GM21367 (cell line): ENCODE measurements around the gene TLL1.

ENCODE experiments used
- ATAC-seq: cut with Tn5 transposase; IDR thresholded peaks from one replicate; pipeline ENCODE4 v1.9.1; 2021; ENCODE audit not compliant: unreplicated experiment

The TLL1 gene

GRCh38 chr4:165879641-165880040 lies 6.6 kb downstream of the TLL1 start:
- no peak for ATAC-seq

GRCh38 chr4:165894159-165894558 lies 21.1 kb downstream of the TLL1 start:
- no peak for ATAC-seq

GRCh38 chr4:165905405-165906027 lies 32.5 kb downstream of the TLL1 start:
- no peak for ATAC-seq

GRCh38 chr4:165906272-165906671 lies 33.2 kb downstream of the TLL1 start:
- no peak for ATAC-seq

- no peak for ATAC-seq
These were observed 36.9 kb downstream of the TLL1 start for GRCh38 chr4:165909947-165910346.

GRCh38 chr4:165915215-165915614 lies 42.2 kb downstream of the TLL1 start:
- ATAC-seq = no peak

- ATAC-seq = no peak
These were observed 48.5 kb downstream of the TLL1 start for GRCh38 chr4:165921546-165921945.

- no peak for ATAC-seq
These were observed 49.7 kb downstream of the TLL1 start for GRCh38 chr4:165922747-165923146.

GRCh38 chr4:165926307-165926706 lies 53.3 kb downstream of the TLL1 start:
- ATAC-seq = no peak

- no peak for ATAC-seq
These were observed 54.3 kb downstream of the TLL1 start for GRCh38 chr4:165927366-165927765.

- no peak for ATAC-seq
These were observed 54.8 kb downstream of the TLL1 start for GRCh38 chr4:165927815-165928214.

GRCh38 chr4:165928601-165929000 lies 55.6 kb downstream of the TLL1 start:
- ATAC-seq = no peak

- ATAC-seq = no peak
These were observed 56.6 kb downstream of the TLL1 start for GRCh38 chr4:165929662-165930061.

GRCh38 chr4:165931741-165932140 lies 58.7 kb downstream of the TLL1 start:
- no peak for ATAC-seq

- ATAC-seq = no peak
These were observed 71.9 kb downstream of the TLL1 start for GRCh38 chr4:165944900-165945299.

- no peak for ATAC-seq
These were observed 73.0 kb downstream of the TLL1 start for GRCh38 chr4:165945991-165946390.

- no peak for ATAC-seq
These were observed 74.0 kb downstream of the TLL1 start for GRCh38 chr4:165947019-165947418.

- no peak for ATAC-seq
These were observed 80.1 kb downstream of the TLL1 start for GRCh38 chr4:165953181-165953580.

- no peak for ATAC-seq
These were observed 90.6 kb downstream of the TLL1 start for GRCh38 chr4:165963621-165964020.

- ATAC-seq = no peak
These were observed 91.6 kb downstream of the TLL1 start for GRCh38 chr4:165964591-165964990.

- no peak for ATAC-seq
These were observed 92.5 kb downstream of the TLL1 start for GRCh38 chr4:165965503-165965902.

- ATAC-seq = no peak
These were observed 93.8 kb downstream of the TLL1 start for GRCh38 chr4:165966833-165967232.

GRCh38 chr4:165967486-165967885 lies 94.4 kb downstream of the TLL1 start:
- ATAC-seq = no peak
